ENCODE measurements around the gene PARD3.
"Not testable (repeated sequence)": the region's sequence is repeated elsewhere in the genome, so short reads cannot be mapped to it uniquely, and the experiment has no call there.

The PARD3 gene

GRCh38 chr10:34403512-34403911 lies 411.6 kb downstream of the PARD3 start:
- H3K27me3 Mint-ChIP-seq = no peaks in the 10 kb centered on the region
- H3K4me3 Mint-ChIP-seq = no peak overlapping the region
- DNase-seq (no peak), ATAC-seq (no peak)
- no peaks in the 10 kb centered on the region for H3K36me3 Mint-ChIP-seq (ENCODE audit: low read depth)
- H3K27ac Mint-ChIP-seq = no peak overlapping the region
- H3K9me3 Mint-ChIP-seq = no peaks in the 10 kb centered on the region
- H3K4me1 Mint-ChIP-seq = no peaks in the 10 kb centered on the region

- H3K27ac Mint-ChIP-seq = no peak overlapping the region
- ATAC-seq (no peak), DNase-seq (no peak)
- no peak overlapping the region for H3K4me3 Mint-ChIP-seq
- no peaks in the 10 kb centered on the region for H3K27me3 Mint-ChIP-seq
- no peaks in the 10 kb centered on the region for H3K4me1 Mint-ChIP-seq
- no peaks in the 10 kb centered on the region for H3K9me3 Mint-ChIP-seq
- H3K36me3 Mint-ChIP-seq (ENCODE audit: low read depth) = no peaks in the 10 kb centered on the region
These were observed 415.0 kb downstream of the PARD3 start for GRCh38 chr10:34400075-34400474.

GRCh38 chr10:34399013-34399412 lies 416.1 kb downstream of the PARD3 start:
- no peaks in the 10 kb centered on the region for H3K9me3 Mint-ChIP-seq
- no peaks in the 10 kb centered on the region for H3K4me1 Mint-ChIP-seq
- no peak overlapping the region for H3K27ac Mint-ChIP-seq
- ATAC-seq (no peak), DNase-seq (no peak)
- H3K4me3 Mint-ChIP-seq = no peak overlapping the region
- H3K27me3 Mint-ChIP-seq = no peaks in the 10 kb centered on the region
- H3K36me3 Mint-ChIP-seq (ENCODE audit: low read depth) = no peaks in the 10 kb centered on the region

GRCh38 chr10:34397324-34397723 lies 417.8 kb downstream of the PARD3 start:
- no peak overlapping the region for H3K27ac Mint-ChIP-seq

GRCh38 chr10:34396663-34397062 lies 418.4 kb downstream of the PARD3 start:
- DNase-seq = no peak
- Mint-ChIP-seq H3K4me3 (no peak overlapping the region), H3K9me3 (no peaks in the 10 kb centered on the region), H3K4me1 (no peaks in the 10 kb centered on the region), H3K36me3 (ENCODE audit: low read depth) (no peaks in the 10 kb centered on the region), H3K27me3 (no peaks in the 10 kb centered on the region), H3K27ac (no peak overlapping the region)
- no peak for ATAC-seq

More at GRCh38 chr10:34397324-34397723, 417.8 kb downstream of the PARD3 start:
- no peak overlapping the region for H3K4me3 Mint-ChIP-seq
- DNase-seq = no peak
- no peaks in the 10 kb centered on the region for H3K4me1 Mint-ChIP-seq
- H3K36me3 Mint-ChIP-seq (ENCODE audit: low read depth) = no peaks in the 10 kb centered on the region
- no peaks in the 10 kb centered on the region for H3K27me3 Mint-ChIP-seq
- ATAC-seq = no peak
- no peaks in the 10 kb centered on the region for H3K9me3 Mint-ChIP-seq

- DNase-seq = no peak
- H3K27ac Mint-ChIP-seq = no peak overlapping the region
- ATAC-seq = no peak
- no peak overlapping the region for H3K4me3 Mint-ChIP-seq
- no peaks in the 10 kb centered on the region for H3K4me1 Mint-ChIP-seq
- H3K36me3 Mint-ChIP-seq (ENCODE audit: low read depth) = no peaks in the 10 kb centered on the region
- H3K9me3 Mint-ChIP-seq = no peaks in the 10 kb centered on the region
- no peaks in the 10 kb centered on the region for H3K27me3 Mint-ChIP-seq
These were observed 422.4 kb downstream of the PARD3 start for GRCh38 chr10:34392641-34393170.

GRCh38 chr10:34391168-34391567 lies 423.9 kb downstream of the PARD3 start:
- not testable (repeated sequence) for ATAC-seq, H3K27me3 Mint-ChIP-seq

GRCh38 chr10:34389801-34390200 lies 425.3 kb downstream of the PARD3 start:
- Mint-ChIP-seq H3K9me3 (no peaks in the 10 kb centered on the region), H3K36me3 (ENCODE audit: low read depth) (no peaks in the 10 kb centered on the region), H3K27ac (no peak overlapping the region), H3K27me3 (no peaks in the 10 kb centered on the region), H3K4me1 (no peaks in the 10 kb centered on the region), H3K4me3 (no peak overlapping the region)
- no peak for ATAC-seq
- no peak for DNase-seq

More at GRCh38 chr10:34391168-34391567, 423.9 kb downstream of the PARD3 start:
- DNase-seq; H3K4me3 Mint-ChIP-seq; H3K4me1 Mint-ChIP-seq; H3K36me3 Mint-ChIP-seq (ENCODE audit: low read depth); H3K27ac Mint-ChIP-seq; H3K9me3 Mint-ChIP-seq: not testable (repeated sequence)

GRCh38 chr10:34386921-34387320 lies 428.2 kb downstream of the PARD3 start:
- DNase-seq = no peak
- Mint-ChIP-seq H3K36me3 (ENCODE audit: low read depth) (no peaks in the 10 kb centered on the region), H3K27me3 (no peaks in the 10 kb centered on the region), H3K27ac (no peak overlapping the region), H3K9me3 (no peaks in the 10 kb centered on the region), H3K4me3 (no peak overlapping the region), H3K4me1 (no peaks in the 10 kb centered on the region)
- ATAC-seq = no peak

GRCh38 chr10:34384372-34384771 lies 430.7 kb downstream of the PARD3 start:
- Mint-ChIP-seq H3K4me1 (no peaks in the 10 kb centered on the region), H3K36me3 (ENCODE audit: low read depth) (no peaks in the 10 kb centered on the region), H3K27ac (no peak overlapping the region), H3K27me3 (no peaks in the 10 kb centered on the region), H3K4me3 (no peak overlapping the region), H3K9me3 (no peaks in the 10 kb centered on the region)
- DNase-seq = no peak
- ATAC-seq = no peak

- H3K36me3 Mint-ChIP-seq (ENCODE audit: low read depth) = no peaks in the 10 kb centered on the region
- H3K27ac Mint-ChIP-seq = no peak overlapping the region
- H3K4me1 Mint-ChIP-seq = no peaks in the 10 kb centered on the region
- no peak for ATAC-seq
- no peak for DNase-seq
- H3K9me3 Mint-ChIP-seq = no peaks in the 10 kb centered on the region
- H3K4me3 Mint-ChIP-seq = no peak overlapping the region
- no peaks in the 10 kb centered on the region for H3K27me3 Mint-ChIP-seq
These were observed 432.5 kb downstream of the PARD3 start for GRCh38 chr10:34382626-34383025.

GRCh38 chr10:34380856-34381255 lies 434.2 kb downstream of the PARD3 start:
- Mint-ChIP-seq H3K36me3 (ENCODE audit: low read depth) (no peaks in the 10 kb centered on the region), H3K27me3 (no peaks in the 10 kb centered on the region), H3K4me3 (no peak overlapping the region), H3K4me1 (no peaks in the 10 kb centered on the region), H3K27ac (no peak overlapping the region), H3K9me3 (no peaks in the 10 kb centered on the region)
- no peak for DNase-seq
- no peak for ATAC-seq

GRCh38 chr10:34378297-34378696 lies 436.8 kb downstream of the PARD3 start:
- no peaks in the 10 kb centered on the region for H3K36me3 Mint-ChIP-seq (ENCODE audit: low read depth)
- no peaks in the 10 kb centered on the region for H3K9me3 Mint-ChIP-seq

GRCh38 chr10:34377833-34378232 lies 437.3 kb downstream of the PARD3 start:
- DNase-seq = no peak
- Mint-ChIP-seq H3K4me1 (peaks cover 8% of the 10 kb centered on the region), H3K27me3 (no peaks in the 10 kb centered on the region), H3K36me3 (ENCODE audit: low read depth) (no peaks in the 10 kb centered on the region), H3K27ac (no peak overlapping the region), H3K4me3 (no peak overlapping the region), H3K9me3 (no peaks in the 10 kb centered on the region)
- ATAC-seq = no peak

More at GRCh38 chr10:34378297-34378696, 436.8 kb downstream of the PARD3 start:
- ATAC-seq (no peak), DNase-seq (no peak)
- Mint-ChIP-seq H3K27ac (no peak overlapping the region), H3K4me3 (no peak overlapping the region), H3K4me1 (peaks cover 8% of the 10 kb centered on the region), H3K27me3 (no peaks in the 10 kb centered on the region)

- no peak for DNase-seq
- H3K27me3 Mint-ChIP-seq = no peaks in the 10 kb centered on the region
- no peak overlapping the region for H3K4me3 Mint-ChIP-seq
- ATAC-seq = no peak
- H3K36me3 Mint-ChIP-seq (ENCODE audit: low read depth) = no peaks in the 10 kb centered on the region
- H3K9me3 Mint-ChIP-seq = no peaks in the 10 kb centered on the region
- no peak overlapping the region for H3K27ac Mint-ChIP-seq
- peaks cover 8% of the 10 kb centered on the region for H3K4me1 Mint-ChIP-seq
These were observed 440.6 kb downstream of the PARD3 start for GRCh38 chr10:34374356-34375045.
